Rectal smooth muscle tissue (tissue), 1 donor: ENCODE measurements around the gene DEFB129.

Experiments
- H3K27ac ChIP-seq: one replicate; pipeline ENCODE4 v1.7.0; 2013; ENCODE audit warnings: low read depth, low read length, inconsistent platforms
- H3K27me3 ChIP-seq: one replicate; pipeline ENCODE4 v1.7.0; 2013; ENCODE audit warnings: low read length; ENCODE audit not compliant: control insufficient read depth, insufficient read depth
- H3K36me3 ChIP-seq: one replicate; pipeline ENCODE4 v1.7.0; 2013; ENCODE audit warnings: low read length; ENCODE audit not compliant: control insufficient read depth, insufficient read depth
- H3K4me1 ChIP-seq: one replicate; pipeline ENCODE4 v1.7.0; 2013; ENCODE audit warnings: low read length; ENCODE audit not compliant: control insufficient read depth, insufficient read depth
- H3K4me3 ChIP-seq: one replicate; pipeline ENCODE4 v1.7.0; 2013; ENCODE audit warnings: low read length
- H3K9ac ChIP-seq: one replicate; pipeline ENCODE4 v1.7.0; 2013; ENCODE audit warnings: low read length

Gene DEFB129

DNA sequence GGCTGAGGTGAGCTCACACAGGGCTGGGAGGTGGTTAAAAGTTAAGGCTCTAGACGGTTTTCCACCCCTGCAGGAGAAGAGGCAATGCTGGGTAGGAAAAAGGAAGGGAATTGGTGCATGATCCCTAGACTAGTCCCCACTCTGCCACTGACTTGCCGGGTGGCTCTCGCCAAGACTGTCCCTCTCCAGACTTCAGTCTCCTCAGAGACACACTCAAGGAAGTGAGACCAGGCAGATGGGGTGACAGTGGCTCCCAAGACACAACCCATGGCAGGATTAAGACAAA, 50.4 kb downstream of the DEFB129 start:
- H3K4me1 ChIP-seq = no peaks in the 10 kb centered on the region
- H3K9ac ChIP-seq = no peak overlapping the region
- no peaks in the 10 kb centered on the region for H3K27me3 ChIP-seq
- peaks cover 17% of the 10 kb centered on the region for H3K36me3 ChIP-seq
- H3K4me3 ChIP-seq = no peak overlapping the region
- no peak overlapping the region for H3K27ac ChIP-seq

GRCh38 chr20:278181-278580, 51.1 kb downstream of the DEFB129 start:
- Histone ChIP-seq H3K36me3 (peaks cover 17% of the 10 kb centered on the region), H3K4me3 (no peak overlapping the region), H3K9ac (no peak overlapping the region), H3K27ac (no peak overlapping the region), H3K27me3 (no peaks in the 10 kb centered on the region), H3K4me1 (no peaks in the 10 kb centered on the region)

- H3K27me3 ChIP-seq = no peaks in the 10 kb centered on the region
- peaks cover 17% of the 10 kb centered on the region for H3K36me3 ChIP-seq
- H3K4me3 ChIP-seq = no peak overlapping the region
- H3K9ac ChIP-seq = no peak overlapping the region
- H3K27ac ChIP-seq = no peak overlapping the region
- H3K4me1 ChIP-seq = no peaks in the 10 kb centered on the region
Measured at GRCh38 chr20:278607-279571, 51.8 kb downstream of the DEFB129 start.
